K562 (cell line): ENCODE data around the gene STYXL1. TPM values are rescaled to one million over a fixed set of nuclear protein-coding genes. Genes with fewer than 3 reads are reported as not detected.
"Not testable (repeated sequence)": the region's sequence is repeated elsewhere in the genome, so short reads cannot be mapped to it uniquely, and the experiment has no call there.

Source experiments
- ATAC-seq: fragments of 200-7000 bp; cut with Tn5 transposase; 3 replicates; pipeline ENCODE4 v1.9.1; 2020; ENCODE audit warnings: moderate library complexity
- BruUV-seq: library from RNA; stranded (reverse); fragments of 400-500 nt; replicated peaks from 2 replicates; lab custom pipeline; 2021; lab: Mats Ljungman, UMichigan
- CTCF ChIA-PET: fragments of 300-600 bp; formaldehyde crosslinking; extraction: SDS; loops from one replicate; lab custom pipeline; 2021; ENCODE audit warnings: low intra/inter-chr PET ratio; lab: Yijun Ruan, JAX
- POLR2A ChIA-PET: fragments of 300-600, 350-650 bp; sonication (Branson Sonifier 250); formaldehyde crosslinking; extraction: SDS; loops from one replicate; lab custom pipeline; 2021; ENCODE audit warnings: antibody characterized with exemption, inconsistent platforms; lab: Yijun Ruan, JAX
- DNase-seq, 4 experiments: peaks; one replicate each; pipeline versions ENCODE4 v3.0.0 to v3.0.0-alpha.2; 2011 to 2018; ENCODE audit warnings: low spot score in 3 of 4, mixed read lengths in 3 of 4; ENCODE audit errors: extremely low read depth in 1 of 4
- FAIRE-seq: peaks from 2 replicates; lab custom pipeline; 2011; peaks lifted over from hg19 to GRCh38; lab: Jason Lieb, UNC
- H2AFZ ChIP-seq: 2 replicates; pipeline ENCODE4 v1.6.0; 2011; ENCODE audit warnings: low read depth, low read length, control low read depth, inconsistent platforms
- H3K27ac ChIP-seq: fragments of 200-600 bp; 3 replicates; pipeline ENCODE4 v1.8.0; 2011; ENCODE audit warnings: low read depth, mild to moderate bottlenecking, control low read depth, inconsistent platforms, low read length, moderate library complexity, mixed read lengths; ENCODE audit errors: extremely low read depth
- H3K27me3 ChIP-seq, 2 experiments: fragments of 300-600 bp in 1 of 2; 2 replicates in 1 of 2; 3 replicates in 1 of 2; pipeline versions ENCODE4 v1.6.0 to v1.8.0; 2011; ENCODE audit warnings: inconsistent platforms in 2 of 2, low read length in 2 of 2, mild to moderate bottlenecking in 1 of 2, mixed read lengths in 1 of 2, moderate library complexity in 1 of 2; ENCODE audit not compliant: control insufficient read depth in 2 of 2, insufficient read depth in 2 of 2
- H3K36me3 ChIP-seq: fragments of 300-600 bp; 3 replicates; pipeline ENCODE4 v1.8.0; 2011; ENCODE audit warnings: mild to moderate bottlenecking, low read length, inconsistent platforms; ENCODE audit not compliant: control insufficient read depth, insufficient read depth
- H3K4me1 ChIP-seq, 2 experiments: fragments of 200-600 bp in 1 of 2; replicated peaks in 1 of 2; 2 replicates in 1 of 2; 3 replicates in 1 of 2; pipeline versions ENCODE4 v1.5.1 to v1.8.0; 2011; ENCODE audit warnings: inconsistent platforms in 2 of 2, low read length in 2 of 2, mild to moderate bottlenecking in 1 of 2, mixed read lengths in 1 of 2, moderate library complexity in 1 of 2; ENCODE audit not compliant: control insufficient read depth in 2 of 2, insufficient read depth in 2 of 2
- H3K4me2 ChIP-seq: 2 replicates; pipeline ENCODE4 v1.6.1; 2011; ENCODE audit warnings: low read length, control low read depth, inconsistent platforms, mixed read lengths; ENCODE audit not compliant: insufficient read depth
- H3K4me3 ChIP-seq: fragments of 200-600 bp; sonication (generic), shearing (Covaris generic); 2 replicates; pipeline ENCODE4 v1.5.1; 2016; ENCODE audit warnings: control low read depth, inconsistent platforms
- H3K79me2 ChIP-seq: fragments of 200-600 bp; 3 replicates; pipeline ENCODE4 v1.8.0; 2011; ENCODE audit warnings: low read length, inconsistent platforms; ENCODE audit not compliant: control insufficient read depth, insufficient read depth
- H3K9ac ChIP-seq, 2 experiments: 2 replicates each; pipeline versions ENCODE4 v1.6.0 to v1.6.1; 2011; ENCODE audit warnings: low read depth in 2 of 2, low read length in 2 of 2, control low read depth in 1 of 2, inconsistent platforms in 1 of 2, mild to moderate bottlenecking in 1 of 2, mixed read lengths in 1 of 2; ENCODE audit not compliant: insufficient read depth in 1 of 2
- H3K9me1 ChIP-seq: one replicate; pipeline ENCODE4 v1.6.0; 2011; ENCODE audit warnings: inconsistent platforms, mild to moderate bottlenecking, low read length, moderate library complexity; ENCODE audit not compliant: control insufficient read depth, insufficient read depth
- H3K9me3 ChIP-seq: replicated peaks from 2 replicates; pipeline ENCODE4 v1.5.1; 2011; ENCODE audit warnings: low read depth, low read length, inconsistent platforms; ENCODE audit not compliant: control insufficient read depth, insufficient read depth
- H4K20me1 ChIP-seq: replicated peaks from 2 replicates; pipeline ENCODE4 v1.6.1; 2011; ENCODE audit warnings: low read length, inconsistent platforms, mixed read lengths; ENCODE audit not compliant: control insufficient read depth, insufficient read depth
- BRD4 ChIP-seq: fragments of 200-600 bp; sonication (generic); IDR thresholded peaks from 2 replicates; pipeline ENCODE4 v1.6.1; 2017; ENCODE audit warnings: inconsistent platforms
- GABPB1 ChIP-seq: sonication (generic); formaldehyde crosslinking; IDR thresholded peaks from 2 replicates; pipeline ENCODE4 v1.8.0; 2022; ENCODE audit warnings: mild to moderate bottlenecking, missing genetic modification reagents
- GABPB2 ChIP-seq: fragments of 250-450 bp; sonication (Bioruptor Pico); conservative IDR thresholded peaks from 2 replicates; pipeline ENCODE4 v1.5.1; 2021; ENCODE audit warnings: mild to moderate bottlenecking
- KDM4B ChIP-seq, 2 experiments: fragments of 450-650 bp in 1 of 2; sonication (generic) in 1 of 2; IDR thresholded peaks; 2 replicates each; pipeline ENCODE4 v1.6.1; 2016 to 2017; ENCODE audit warnings: borderline replicate concordance in 2 of 2, antibody characterized with exemption in 1 of 2, low read depth in 1 of 2, mild to moderate bottlenecking in 1 of 2
- POLR2AphosphoS5 ChIP-seq: IDR thresholded peaks from 2 replicates; pipeline ENCODE4 v1.6.1; 2011; ENCODE audit warnings: mild to moderate bottlenecking, low read depth, low read length, moderate library complexity; ENCODE audit not compliant: control insufficient read depth, insufficient read depth
- POLR2G ChIP-seq: fragments of 200-400 bp; formaldehyde crosslinking; IDR thresholded peaks from 2 replicates; pipeline ENCODE4 v1.6.1; 2017; ENCODE audit warnings: low read depth, mild to moderate bottlenecking, antibody characterized with exemption, low read length, moderate library complexity
- PTRF ChIP-seq: fragments of 450-650 bp; IDR thresholded peaks from 2 replicates; pipeline ENCODE4 v1.6.1; 2016; ENCODE audit warnings: mild to moderate bottlenecking, missing genetic modification characterization, missing compliant biosample characterization
- RBFOX2 ChIP-seq: fragments of 200-400 bp; formaldehyde crosslinking; IDR thresholded peaks from 2 replicates; pipeline ENCODE4 v1.6.1; 2017; ENCODE audit warnings: low read depth, mild to moderate bottlenecking, low read length, moderate library complexity
- TAF9B ChIP-seq: fragments of 450-650 bp; IDR thresholded peaks from 2 replicates; pipeline ENCODE4 v1.6.1; 2018; ENCODE audit warnings: mild to moderate bottlenecking; ENCODE audit not compliant: partially characterized antibody
- TAL1 ChIP-seq: fragments of 450-650 bp; IDR thresholded peaks from 2 replicates; pipeline ENCODE4 v1.6.1; 2016; ENCODE audit warnings: mild to moderate bottlenecking
- TCF7L2 ChIP-seq: fragments of 150-350 bp; IDR thresholded peaks from 2 replicates; pipeline ENCODE4 v1.6.1; 2016; ENCODE audit warnings: low read depth, mild to moderate bottlenecking, low read length, moderate library complexity
- TFAM ChIP-seq: fragments of 250-450 bp; sonication (Bioruptor Pico); conservative IDR thresholded peaks from 2 replicates; pipeline ENCODE4 v1.5.0; 2021; ENCODE audit warnings: mild to moderate bottlenecking, moderate library complexity
- THRAP3 ChIP-seq: fragments of 450-650 bp; IDR thresholded peaks from 2 replicates; pipeline ENCODE4 v1.6.1; 2016; ENCODE audit warnings: mild to moderate bottlenecking, inconsistent platforms, borderline replicate concordance
- WGBS: fragments of 100-300 bp; shearing (Covaris generic); methylation state at CpG from one replicate; pipeline ENCODE4 v1.1.6; 2016; ENCODE audit warnings: low coverage, mixed read lengths; ENCODE audit not compliant: insufficient coverage; ENCODE audit errors: missing lambda C conversion rate; 5-methylcytosine and 5-hydroxymethylcytosine counted together
- in situ Hi-C: fragments of 300-500 bp; cut with MboI; formaldehyde crosslinking; loops from 4 replicates; pipeline ENCODE4 v1.15.0; 2018; ENCODE audit warnings: inconsistent platforms, mixed read lengths
- intact Hi-C: fragments of 100-400 bp; cut with micrococcal nuclease; formaldehyde crosslinking; loops from 2 replicates; pipeline ENCODE4 v1.14.2; 2022
- polyA plus RNA-seq, 8 experiments: library from polyadenylated mRNA; depleted of rRNA in 4 of 8; stranded (reverse) in 5 of 8; unstranded in 3 of 8; fragments of >200 nt; fragmentation: Nextera tagmentation in 2 of 8; fragmentation: Illumina TruSeq in 1 of 8; extraction: Ambion mirVana in 2 of 8; extraction: Trizol in 1 of 8; gene quantifications; 2 replicates each; pipeline versions ENCODE4 v1.2.1 to v1.2.3, GENCODE V29; 2011 to 2014; ENCODE audit warnings: inconsistent platforms in 1 of 8, missing spikeins in 1 of 8
- total RNA-seq, 7 experiments: library from RNA; depleted of rRNA in 6 of 7; stranded (reverse); fragments of >200 nt in 6 of 7; fragmentation: Illumina TruSeq in 2 of 7; extraction: Trizol in 2 of 7; gene quantifications; 2 replicates each; pipeline versions ENCODE4 v1.2.1 to v1.2.3, GENCODE V29; 2011 to 2021; ENCODE audit warnings: low replicate concordance in 1 of 7
- TF ChIP-seq, protein P1 (sequence below): IDR thresholded peaks from 2 replicates; pipeline ENCODE4 v1.6.1; 2011; ENCODE audit warnings: borderline replicate concordance, low read depth, mild to moderate bottlenecking, moderate library complexity, low read length; ENCODE audit not compliant: insufficient read depth, poor library complexity, severe bottlenecking

STYXL1 gene
- total and polyA plus RNA-seq, 9 of the 15 experiments (the other 6 are each of a cell fraction or from before 2014, with no cell fraction given), result 36.5 to 97.2 (median 49.9) TPM

GRCh38 chr7:76058745-76059144 lies 10.9 kb upstream of the STYXL1 start:
- H3K9me3 ChIP-seq, H2AFZ ChIP-seq, BruUV-seq, H3K9ac ChIP-seq, ATAC-seq, H3K27me3 ChIP-seq, DNase-seq, CTCF ChIA-PET, H3K27ac ChIP-seq, FAIRE-seq: not testable (repeated sequence)
- H4K20me1 ChIP-seq, result peaks cover 49% of the 10 kb centered on the region
- peaks cover 100% of the 10 kb centered on the region for H3K36me3 ChIP-seq
- POLR2A ChIA-PET, result interaction anchor here (1.9 to 4.6 kb wide), 2 partner anchors 9 to 10 kb away, joined by 10 to 30 read pairs; partner anchors contain the start of genes MDH2 and STYXL1
- peaks cover 34% of the 10 kb centered on the region for H3K79me2 ChIP-seq
- peak; percentile 13; the same call in 1 of the 2 replicates for TF ChIP-seq POLR2AphosphoS5
- TF ChIP-seq, all 486 proteins: peak for 1; not testable (repeated sequence) for 485
- H3K4me2 ChIP-seq, H3K4me1 ChIP-seq, H3K4me3 ChIP-seq, H3K9me1 ChIP-seq, in situ Hi-C loops, intact Hi-C loops: not testable (repeated sequence)
- WGBS, result 96% methylated on average over 7 of the region's 7 CpGs

DNA sequence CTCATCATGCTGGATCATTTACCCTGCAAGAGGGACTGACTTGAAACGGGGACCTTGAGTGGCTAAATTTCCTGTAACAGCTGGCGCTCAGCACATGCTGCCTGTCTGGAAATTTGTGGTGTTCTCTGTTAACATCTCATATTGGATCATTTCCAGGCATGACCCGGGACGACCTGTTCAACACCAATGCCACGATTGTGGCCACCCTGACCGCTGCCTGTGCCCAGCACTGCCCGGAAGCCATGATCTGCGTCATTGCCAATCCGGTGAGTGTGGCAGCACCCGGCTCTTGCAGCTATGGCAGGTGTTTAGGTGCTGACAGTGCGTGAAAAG lies 10.0 kb upstream of the STYXL1 start:
- POLR2A ChIA-PET, result interaction anchor here (0.6 to 4.6 kb wide), 7 partner anchors 10 to 1664 kb away, joined by 3 to 30 read pairs (median 3); partner anchors contain the start of genes MDH2 and STYXL1
- Histone ChIP-seq H3K9me1 (peaks cover 2% of the 10 kb centered on the region), H3K79me2 (peaks cover 44% of the 10 kb centered on the region), H4K20me1 (peaks cover 49% of the 10 kb centered on the region), H3K27ac (no peak overlapping the region; the same call in 2 of the 3 replicates), H3K4me2 (no peak overlapping the region), H3K36me3 (peaks cover 100% of the 10 kb centered on the region), H3K9ac (no peak overlapping the region), H3K9me3 (no peaks in the 10 kb centered on the region), H3K4me3 (no peak overlapping the region), H2AFZ (no peak overlapping the region), H3K4me1 (no peaks in the 10 kb centered on the region; a peak in 2 of 5 replicates), H3K27me3 (no peaks in the 10 kb centered on the region)
- CTCF ChIA-PET, result no interaction called here
- ATAC-seq (no peak), FAIRE-seq (no peak), DNase-seq (no peak)
- 90% methylated on average over 11 of the region's 11 CpGs for WGBS
- in situ Hi-C loops (no loop called here), intact Hi-C loops (no loop called here)
- no TSS peak for BruUV-seq
- no peak for TF ChIP-seq TCF7L2
- TF ChIP-seq GABPB1 (CRISPR knock-in tag), result no peak
- TF ChIP-seq KDM4B (IDR thresholded peaks at IDR 0.05; ENCODE audit: borderline replicate concordance in 2 of 2, low read depth in 1 of 2), result no peak
- TF ChIP-seq GABPB2, result no peak
- no peak for TF ChIP-seq TAF9B
- TF ChIP-seq TAL1, result no peak
- TF ChIP-seq PTRF (tag), result no peak
- peak; percentile 45; the same call in 1 of the 2 replicates for TF ChIP-seq POLR2G
- no peak for TF ChIP-seq TFAM (CRISPR knock-in tag)
- peak; percentile 44 for TF ChIP-seq RBFOX2
- TF ChIP-seq BRD4, result no peak
- no peak for TF ChIP-seq THRAP3
- TF ChIP-seq, protein P1, sequence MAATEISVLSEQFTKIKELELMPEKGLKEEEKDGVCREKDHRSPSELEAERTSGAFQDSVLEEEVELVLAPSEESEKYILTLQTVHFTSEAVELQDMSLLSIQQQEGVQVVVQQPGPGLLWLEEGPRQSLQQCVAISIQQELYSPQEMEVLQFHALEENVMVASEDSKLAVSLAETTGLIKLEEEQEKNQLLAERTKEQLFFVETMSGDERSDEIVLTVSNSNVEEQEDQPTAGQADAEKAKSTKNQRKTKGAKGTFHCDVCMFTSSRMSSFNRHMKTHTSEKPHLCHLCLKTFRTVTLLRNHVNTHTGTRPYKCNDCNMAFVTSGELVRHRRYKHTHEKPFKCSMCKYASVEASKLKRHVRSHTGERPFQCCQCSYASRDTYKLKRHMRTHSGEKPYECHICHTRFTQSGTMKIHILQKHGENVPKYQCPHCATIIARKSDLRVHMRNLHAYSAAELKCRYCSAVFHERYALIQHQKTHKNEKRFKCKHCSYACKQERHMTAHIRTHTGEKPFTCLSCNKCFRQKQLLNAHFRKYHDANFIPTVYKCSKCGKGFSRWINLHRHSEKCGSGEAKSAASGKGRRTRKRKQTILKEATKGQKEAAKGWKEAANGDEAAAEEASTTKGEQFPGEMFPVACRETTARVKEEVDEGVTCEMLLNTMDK, result no peak
